Testis (tissue), 2 donors: ENCODE measurements around the gene CDK18.

Experiments used
- POLR2A ChIP-seq: fragments of 450-650 bp; IDR thresholded peaks from one replicate; pipeline ENCODE4 v1.6.1; 2017; ENCODE audit warnings: antibody characterized with exemption, mild to moderate bottlenecking, moderate library complexity
- TF ChIP-seq, protein P1 (sequence below), 3 experiments: fragments of 450-650 bp in 2 of 3; fragments of 200-600 bp in 1 of 3; sonication (generic) in 1 of 3; IDR thresholded peaks; one replicate each; pipeline ENCODE4 v1.5.1; 2016 to 2019; ENCODE audit warnings: antibody characterized with exemption in 3 of 3, mild to moderate bottlenecking in 2 of 3, moderate library complexity in 1 of 3

DNA sequence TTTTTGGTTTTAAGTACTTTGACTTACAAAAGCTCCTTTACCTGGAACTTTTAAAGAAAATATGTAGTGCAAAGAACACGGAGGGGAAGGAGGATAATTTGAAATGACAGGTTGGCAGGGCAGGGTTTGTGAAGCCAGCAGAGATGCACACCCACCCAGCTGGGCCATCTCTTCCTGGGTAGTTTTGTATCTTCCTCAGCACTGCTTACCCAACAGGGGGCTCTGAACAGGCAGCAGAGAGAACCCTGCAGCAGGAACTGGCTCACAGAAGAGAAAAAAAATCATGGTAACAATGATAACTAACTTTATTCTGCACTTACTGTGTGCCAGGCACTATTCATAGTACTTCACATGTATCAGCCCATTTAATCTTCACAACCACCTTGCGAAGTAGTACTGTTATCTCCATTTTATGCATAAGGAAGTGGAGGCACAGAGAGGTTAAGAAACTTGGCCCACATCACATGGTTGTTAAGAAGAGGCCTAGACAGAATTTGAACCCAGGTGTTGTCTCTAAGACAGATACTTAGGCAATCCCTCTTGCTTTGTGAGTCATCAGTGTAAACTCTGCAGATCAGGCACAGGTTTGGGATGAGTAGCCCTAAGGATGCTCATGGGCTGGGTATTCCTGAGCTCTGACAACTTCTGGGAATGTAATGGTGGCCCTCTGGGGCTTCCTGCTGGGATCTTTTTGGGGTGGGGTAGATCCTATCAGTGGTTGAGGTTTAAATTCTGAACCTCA lies 66.5 kb downstream of the CDK18 start:
- no peak for TF ChIP-seq POLR2A
- TF ChIP-seq, protein P1, sequence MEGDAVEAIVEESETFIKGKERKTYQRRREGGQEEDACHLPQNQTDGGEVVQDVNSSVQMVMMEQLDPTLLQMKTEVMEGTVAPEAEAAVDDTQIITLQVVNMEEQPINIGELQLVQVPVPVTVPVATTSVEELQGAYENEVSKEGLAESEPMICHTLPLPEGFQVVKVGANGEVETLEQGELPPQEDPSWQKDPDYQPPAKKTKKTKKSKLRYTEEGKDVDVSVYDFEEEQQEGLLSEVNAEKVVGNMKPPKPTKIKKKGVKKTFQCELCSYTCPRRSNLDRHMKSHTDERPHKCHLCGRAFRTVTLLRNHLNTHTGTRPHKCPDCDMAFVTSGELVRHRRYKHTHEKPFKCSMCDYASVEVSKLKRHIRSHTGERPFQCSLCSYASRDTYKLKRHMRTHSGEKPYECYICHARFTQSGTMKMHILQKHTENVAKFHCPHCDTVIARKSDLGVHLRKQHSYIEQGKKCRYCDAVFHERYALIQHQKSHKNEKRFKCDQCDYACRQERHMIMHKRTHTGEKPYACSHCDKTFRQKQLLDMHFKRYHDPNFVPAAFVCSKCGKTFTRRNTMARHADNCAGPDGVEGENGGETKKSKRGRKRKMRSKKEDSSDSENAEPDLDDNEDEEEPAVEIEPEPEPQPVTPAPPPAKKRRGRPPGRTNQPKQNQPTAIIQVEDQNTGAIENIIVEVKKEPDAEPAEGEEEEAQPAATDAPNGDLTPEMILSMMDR (IDR thresholded peaks at IDR 0.05), result no peak
